Activated B cell treated with CpG ODN at 0.5 μM for 24 hours (primary cell): ENCODE results near the gene SLC13A3. TPM values are rescaled to one million over a fixed set of nuclear protein-coding genes. Genes with fewer than 3 reads are reported as not detected.

ENCODE experiments used
- ATAC-seq: fragments of 200-7000 bp; cut with Tn5 transposase; one replicate; pipeline ENCODE4 v1.10.0; 2021; ENCODE audit warnings: low read depth, mild to moderate bottlenecking, moderate library complexity
- CTCF ChIA-PET: fragments of 350-600 bp; sonication (Branson Sonifier 250); formaldehyde crosslinking; loops from one replicate; lab custom pipeline; 2021; ENCODE audit warnings: antibody characterized with exemption; lab: Charles Lee
- POLR2A ChIA-PET: fragments of 350-600 bp; sonication (Branson Sonifier 250); formaldehyde crosslinking; loops from one replicate; lab custom pipeline; 2021; ENCODE audit warnings: antibody characterized with exemption; lab: Charles Lee
- DNase-seq: peaks from one replicate; pipeline ENCODE4 v3.0.0; 2022
- H3K27ac Mint-ChIP-seq: one replicate; pipeline ENCODE4 v1.8.0; 2020; ENCODE audit warnings: mixed read lengths
- H3K27me3 Mint-ChIP-seq: one replicate; pipeline ENCODE4 v1.8.0; 2021; ENCODE audit warnings: mixed read lengths
- H3K36me3 Mint-ChIP-seq: one replicate; pipeline ENCODE4 v1.8.0; 2021; ENCODE audit warnings: low read depth, mixed read lengths
- H3K4me1 Mint-ChIP-seq: one replicate; pipeline ENCODE4 v1.8.0; 2021; ENCODE audit warnings: mixed read lengths
- H3K4me3 Mint-ChIP-seq: one replicate; pipeline ENCODE4 v1.8.0; 2020; ENCODE audit warnings: mild to moderate bottlenecking, mixed read lengths
- H3K9me3 Mint-ChIP-seq: one replicate; pipeline ENCODE4 v1.8.0; 2020; ENCODE audit warnings: mixed read lengths
- intact Hi-C: fragments of 100-400 bp; cut with micrococcal nuclease; formaldehyde crosslinking; loops from one replicate; pipeline ENCODE4 v1.15.1; 2024
- total RNA-seq: library from RNA; stranded (reverse); gene quantifications from 2 replicates; pipeline ENCODE4 v1.2.3, GENCODE V29; 2022
- TF ChIP-seq, protein P1 (sequence below): fragments of 200-600 bp; IDR thresholded peaks from one replicate; pipeline ENCODE4 v1.8.0; 2022; ENCODE audit warnings: antibody characterized with exemption, mild to moderate bottlenecking

The SLC13A3 gene
- total RNA-seq, 1 donor from 2014 or later, result 0.47 TPM

- no peaks in the 10 kb centered on the region for H3K9me3 Mint-ChIP-seq
- H3K4me3 Mint-ChIP-seq, result no peak overlapping the region
- intact Hi-C loops, result loop anchor here (10.0 kb wide), 1 partner anchor 259 kb away; the partner anchor contains the start of gene CDH22
- peaks cover 6% of the 10 kb centered on the region for H3K27me3 Mint-ChIP-seq
- ATAC-seq, result no peak
- peaks cover 2% of the 10 kb centered on the region for H3K4me1 Mint-ChIP-seq
- CTCF ChIA-PET, result interaction anchor here (1.0 to 1.2 kb wide), 2 partner anchors 12 to 39 kb away, joined by 3 read pairs; no protein-coding TSS in a partner anchor
- no peaks in the 10 kb centered on the region for H3K36me3 Mint-ChIP-seq
- DNase-seq, result no peak
- no peak overlapping the region for H3K27ac Mint-ChIP-seq
- TF ChIP-seq, protein P1, sequence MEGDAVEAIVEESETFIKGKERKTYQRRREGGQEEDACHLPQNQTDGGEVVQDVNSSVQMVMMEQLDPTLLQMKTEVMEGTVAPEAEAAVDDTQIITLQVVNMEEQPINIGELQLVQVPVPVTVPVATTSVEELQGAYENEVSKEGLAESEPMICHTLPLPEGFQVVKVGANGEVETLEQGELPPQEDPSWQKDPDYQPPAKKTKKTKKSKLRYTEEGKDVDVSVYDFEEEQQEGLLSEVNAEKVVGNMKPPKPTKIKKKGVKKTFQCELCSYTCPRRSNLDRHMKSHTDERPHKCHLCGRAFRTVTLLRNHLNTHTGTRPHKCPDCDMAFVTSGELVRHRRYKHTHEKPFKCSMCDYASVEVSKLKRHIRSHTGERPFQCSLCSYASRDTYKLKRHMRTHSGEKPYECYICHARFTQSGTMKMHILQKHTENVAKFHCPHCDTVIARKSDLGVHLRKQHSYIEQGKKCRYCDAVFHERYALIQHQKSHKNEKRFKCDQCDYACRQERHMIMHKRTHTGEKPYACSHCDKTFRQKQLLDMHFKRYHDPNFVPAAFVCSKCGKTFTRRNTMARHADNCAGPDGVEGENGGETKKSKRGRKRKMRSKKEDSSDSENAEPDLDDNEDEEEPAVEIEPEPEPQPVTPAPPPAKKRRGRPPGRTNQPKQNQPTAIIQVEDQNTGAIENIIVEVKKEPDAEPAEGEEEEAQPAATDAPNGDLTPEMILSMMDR, result no peak
- POLR2A ChIA-PET, result no interaction called here
These were observed 87.9 kb downstream of the SLC13A3 start for GRCh38 chr20:46563170-46563859.

DNA sequence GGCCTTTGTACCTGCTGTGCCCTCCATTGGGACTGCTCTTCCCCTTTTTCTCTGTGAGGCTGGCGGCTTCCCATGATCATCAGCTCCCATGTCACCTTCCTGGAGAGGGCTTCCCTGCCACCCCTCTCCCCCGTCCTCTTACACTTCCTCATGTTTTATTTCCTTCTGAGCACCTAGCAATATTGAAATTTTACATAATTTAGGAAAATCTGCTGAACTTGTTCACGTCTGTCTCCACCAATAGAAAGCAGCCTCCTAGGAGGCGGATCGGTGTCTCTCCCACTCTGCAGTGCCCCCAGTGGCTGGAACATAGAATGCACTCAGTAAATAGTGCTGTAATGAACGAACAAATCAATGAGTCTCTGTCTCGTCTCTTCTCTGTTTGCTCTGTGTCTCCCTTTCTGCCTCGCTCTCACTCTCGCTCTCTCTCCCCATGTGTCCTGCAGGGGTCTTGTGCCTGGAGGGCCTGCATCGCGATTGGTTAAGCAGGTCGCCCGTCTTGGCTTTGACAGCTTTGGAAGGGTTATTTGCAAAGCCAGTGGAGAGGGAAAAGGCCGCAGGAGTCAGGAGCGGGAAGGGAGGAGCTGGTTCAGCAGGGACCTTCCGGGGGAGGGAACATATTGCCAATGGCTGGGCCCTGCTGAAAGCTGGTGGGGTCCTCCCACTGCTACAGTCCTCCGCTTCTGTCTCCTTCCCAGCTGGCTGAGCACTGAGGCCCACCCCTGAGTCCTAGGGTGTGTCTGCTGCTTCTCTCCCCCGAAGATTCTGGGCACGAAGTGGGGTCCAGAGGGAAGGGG lies 88.7 kb downstream of the SLC13A3 start:
- Mint-ChIP-seq H3K4me1 (peaks cover 2% of the 10 kb centered on the region), H3K27me3 (peaks cover 5% of the 10 kb centered on the region), H3K27ac (no peak overlapping the region), H3K36me3 (no peaks in the 10 kb centered on the region), H3K4me3 (no peak overlapping the region), H3K9me3 (no peaks in the 10 kb centered on the region)
- TF ChIP-seq, protein P1, result peak; percentile 80
- DNase-seq, result peak; percentile 35
- ATAC-seq, result peak; percentile 89
- ChIA-PET CTCF (interaction anchor here (1.0 to 1.7 kb wide), 6 partner anchors 11 to 42 kb away, joined by 3 to 7 read pairs (median 4); no protein-coding TSS in a partner anchor), POLR2A (no interaction called here)
- intact Hi-C loops, result loop anchor here (1.0 to 10.0 kb wide), 4 partner anchors 41 to 258 kb away; partner anchors contain the start of gene CDH22

GRCh38 chr20:46562009-46562372 lies 89.3 kb downstream of the SLC13A3 start:
- intact Hi-C loops, result loop anchor here (1.0 to 10.0 kb wide), 4 partner anchors 41 to 257 kb away; partner anchors contain the start of gene CDH22
- ATAC-seq (no peak), DNase-seq (no peak)
- Mint-ChIP-seq H3K4me3 (no peak overlapping the region), H3K27me3 (peaks cover 2% of the 10 kb centered on the region), H3K36me3 (no peaks in the 10 kb centered on the region), H3K9me3 (no peaks in the 10 kb centered on the region), H3K27ac (no peak overlapping the region), H3K4me1 (peaks cover 2% of the 10 kb centered on the region)
- CTCF ChIA-PET, result interaction anchor here (1.0 to 1.7 kb wide), 5 partner anchors 11 to 43 kb away, joined by 3 to 7 read pairs (median 4); no protein-coding TSS in a partner anchor
- POLR2A ChIA-PET, result no interaction called here
- TF ChIP-seq, protein P1, result no peak

DNA sequence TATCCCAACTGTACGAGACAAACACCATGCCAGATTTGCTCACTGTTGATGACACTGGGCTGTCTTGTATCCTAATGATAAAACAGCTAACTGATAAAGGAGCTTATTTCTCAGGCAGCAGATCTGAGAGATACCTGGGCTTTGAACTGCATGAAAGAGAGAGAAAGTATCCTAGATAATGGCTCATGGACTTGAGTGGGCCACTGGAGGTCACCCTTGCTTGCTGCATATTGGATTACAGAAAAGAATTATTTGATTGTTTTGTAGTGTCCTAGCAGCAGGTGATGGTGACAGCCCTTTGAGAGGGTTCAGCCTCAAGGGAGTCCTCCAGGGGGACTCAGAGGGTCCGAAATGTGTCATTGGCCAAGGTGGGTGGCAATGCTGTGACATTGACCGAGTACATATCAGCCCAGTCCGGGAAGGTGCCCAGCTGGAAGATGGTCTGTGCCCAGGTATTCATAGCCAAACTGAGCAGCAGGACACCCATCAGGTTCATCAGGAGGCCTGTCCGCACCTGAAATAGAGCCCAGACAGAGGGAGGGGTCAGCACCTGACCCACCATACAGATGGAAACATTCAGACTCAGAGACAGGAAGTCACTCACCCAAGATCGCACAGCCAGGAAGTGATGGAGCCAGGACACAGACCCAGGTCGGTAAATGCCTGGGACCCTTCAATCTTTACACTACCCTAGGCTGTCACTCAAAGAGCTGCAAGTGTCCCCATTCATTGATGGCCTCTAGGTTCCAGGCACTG lies 91.4 kb downstream of the SLC13A3 start:
- ATAC-seq (no peak), DNase-seq (no peak)
- TF ChIP-seq, protein P1, result no peak
- H3K36me3 Mint-ChIP-seq, result no peaks in the 10 kb centered on the region
- peaks cover 10% of the 10 kb centered on the region for H3K4me1 Mint-ChIP-seq
- no peaks in the 10 kb centered on the region for H3K9me3 Mint-ChIP-seq
- no peak overlapping the region for H3K4me3 Mint-ChIP-seq
- no peaks in the 10 kb centered on the region for H3K27me3 Mint-ChIP-seq
- CTCF ChIA-PET, result no interaction called here
- intact Hi-C loops, result loop anchor here (10.0 kb wide), 1 partner anchor 255 kb away; the partner anchor contains the start of gene CDH22
- no peak overlapping the region for H3K27ac Mint-ChIP-seq
- POLR2A ChIA-PET, result no interaction called here
